ENCODE data around the gene FAH.

DNA sequence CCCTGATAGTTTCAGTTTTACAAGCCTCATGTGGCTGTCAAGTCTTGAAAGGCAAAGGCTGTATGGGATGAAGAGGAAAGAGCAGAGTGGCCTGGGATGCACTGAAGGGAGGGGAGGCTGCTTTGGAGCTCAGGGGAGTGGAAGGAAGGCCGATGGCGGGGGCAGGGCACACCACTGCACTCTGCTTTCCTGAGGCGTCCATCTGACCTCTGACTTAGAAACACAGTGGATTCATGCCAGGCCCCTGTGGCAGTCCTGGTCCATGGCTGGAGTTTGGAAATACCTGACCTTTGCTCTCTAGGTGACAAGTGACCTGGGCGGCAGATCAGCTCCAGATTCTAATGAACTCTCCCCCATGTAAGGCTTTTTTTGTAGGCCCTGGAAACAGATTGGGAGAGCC lies 19.0 kb downstream of the FAH start:
- no peak for TF ChIP-seq CTCF (IDR thresholded peaks at IDR 0.05)
- no peak for TF ChIP-seq ZFX (IDR thresholded peaks at IDR 0.05; ENCODE audit: borderline replicate concordance)

All from 22Rv1 (cell line).